GM19099 (cell line): ENCODE data around the gene LIPC.

Experiments used
- POLR2A ChIP-seq: IDR thresholded peaks from 3 replicates; pipeline ENCODE4 v1.6.1; 2011; ENCODE audit warnings: low read depth; ENCODE audit not compliant: insufficient read length; ENCODE audit errors: extremely low read depth

Gene LIPC

GRCh38 chr15:58593870-58594269 lies 162.1 kb downstream of the LIPC start:
- TF ChIP-seq POLR2A, result no peak

DNA sequence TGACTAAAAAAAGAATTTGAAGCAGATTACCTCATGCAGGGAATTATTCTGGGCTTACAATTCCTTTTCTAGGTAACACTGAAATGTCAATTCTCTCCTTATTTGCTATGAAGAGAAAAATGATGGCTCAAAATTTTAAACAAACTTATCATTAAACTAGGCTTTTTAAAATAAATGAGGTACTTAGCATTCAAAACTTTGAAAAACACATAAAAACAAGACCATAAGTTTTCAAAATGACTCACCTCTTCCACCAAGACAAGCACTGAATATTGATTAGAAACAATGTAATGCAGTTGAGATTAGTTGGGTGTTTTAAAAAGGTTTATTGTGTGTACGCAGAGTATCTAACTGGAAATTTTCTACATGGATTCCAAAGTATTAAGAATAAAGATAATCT lies 163.1 kb downstream of the LIPC start:
- no peak for TF ChIP-seq POLR2A

DNA sequence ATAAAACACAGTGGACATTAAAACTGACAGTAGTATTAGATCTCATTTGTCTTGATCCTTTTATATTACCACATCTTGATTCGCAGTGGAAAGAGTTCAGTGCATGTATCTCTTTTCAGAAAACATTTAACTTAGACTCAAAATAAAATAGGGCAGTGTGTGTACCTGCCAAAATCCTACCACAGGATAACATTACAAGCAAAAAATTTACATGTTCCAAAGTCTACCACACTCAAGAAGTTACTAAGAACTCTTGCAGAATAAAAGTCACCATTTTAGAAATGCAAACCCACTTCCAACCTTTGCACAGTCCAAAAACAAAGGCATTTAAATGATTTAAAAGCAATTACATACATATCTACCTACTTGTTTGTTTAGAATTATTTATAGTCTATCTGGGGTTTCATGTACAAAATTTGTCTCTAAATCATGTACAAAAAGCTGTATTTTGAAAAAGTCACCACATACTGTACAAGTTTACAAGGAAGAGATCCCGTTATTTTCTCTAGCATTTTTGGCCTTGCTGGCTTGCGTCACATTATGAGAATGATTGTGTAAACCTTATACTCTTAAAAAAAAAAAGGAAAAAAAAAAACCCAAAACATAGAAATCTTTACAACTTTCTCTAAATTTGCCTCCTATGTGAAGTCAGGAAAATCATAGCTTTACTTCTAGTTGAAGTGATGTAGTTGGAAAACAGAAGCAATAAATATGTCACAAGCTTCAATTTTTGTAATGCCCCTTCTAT lies 163.9 kb downstream of the LIPC start:
- TF ChIP-seq POLR2A, result no peak

GRCh38 chr15:58597943-58598828 lies 166.4 kb downstream of the LIPC start:
- TF ChIP-seq POLR2A, result no peak

DNA sequence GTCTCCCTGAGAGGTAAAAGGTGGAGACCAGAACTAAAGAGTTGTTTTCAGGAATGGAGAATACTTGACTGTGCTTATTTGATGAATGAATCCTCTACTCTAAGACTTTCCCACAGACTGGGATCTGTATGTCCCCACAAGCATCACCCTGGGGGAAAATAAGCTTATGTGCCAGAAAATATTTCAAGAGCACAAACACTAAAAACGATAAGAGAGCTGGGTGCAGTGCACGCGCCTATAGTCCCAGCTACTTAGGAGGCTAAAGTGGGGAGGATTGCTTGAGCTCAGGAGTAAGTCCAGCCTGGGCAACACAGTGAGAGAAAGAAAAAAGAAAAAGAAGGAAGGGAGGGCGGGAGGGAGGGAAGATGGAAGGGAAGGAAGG lies 167.0 kb downstream of the LIPC start:
- TF ChIP-seq POLR2A, result no peak

GRCh38 chr15:58602823-58603222 lies 171.0 kb downstream of the LIPC start:
- TF ChIP-seq POLR2A, result no peak

DNA sequence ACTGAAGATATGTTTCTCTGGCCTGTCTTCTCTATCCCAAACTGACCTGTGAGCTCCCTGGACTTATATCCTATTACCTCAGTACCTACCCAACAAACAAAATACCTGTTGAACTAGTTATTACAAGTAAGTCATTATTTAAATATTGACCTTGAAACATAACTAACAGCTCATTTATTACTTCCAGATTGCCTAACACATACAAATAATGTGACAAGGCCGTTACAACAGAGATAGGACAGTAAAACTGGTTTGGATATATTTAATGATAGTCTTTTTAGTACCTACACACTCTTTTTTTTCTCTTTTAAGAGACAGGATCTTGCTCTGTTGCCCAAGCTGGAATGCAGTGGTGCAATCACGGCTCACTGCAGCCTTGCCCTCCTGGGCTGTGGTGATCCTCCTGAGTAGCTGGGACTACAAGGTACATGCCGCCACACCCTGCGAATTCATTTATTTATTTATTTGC lies 172.7 kb downstream of the LIPC start:
- TF ChIP-seq POLR2A, result no peak

GRCh38 chr15:58605931-58606530 lies 174.2 kb downstream of the LIPC start:
- no peak for TF ChIP-seq POLR2A

DNA sequence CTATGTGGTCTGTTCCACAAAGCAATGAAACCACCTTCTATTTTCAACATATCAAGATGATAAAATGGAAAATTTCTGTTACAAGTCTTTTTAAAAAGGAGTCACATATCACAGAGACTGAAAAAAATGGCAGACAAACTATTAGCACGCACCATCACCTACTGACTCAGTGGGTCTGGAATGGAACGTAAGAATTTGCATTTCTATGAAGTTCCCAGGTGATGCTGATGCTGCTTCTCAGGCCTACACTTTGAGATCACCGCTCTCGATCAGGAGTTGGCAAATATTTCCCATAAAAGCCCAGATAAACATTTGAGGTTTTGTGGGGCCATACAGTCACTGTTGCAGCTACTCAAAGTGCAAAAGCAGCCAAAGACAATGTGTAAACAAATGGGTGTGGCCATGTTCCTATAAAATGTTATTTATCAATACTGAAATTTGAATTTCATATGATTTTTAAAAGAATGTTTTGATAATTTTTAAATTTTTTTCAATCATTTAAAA lies 174.8 kb downstream of the LIPC start:
- no peak for TF ChIP-seq POLR2A

DNA sequence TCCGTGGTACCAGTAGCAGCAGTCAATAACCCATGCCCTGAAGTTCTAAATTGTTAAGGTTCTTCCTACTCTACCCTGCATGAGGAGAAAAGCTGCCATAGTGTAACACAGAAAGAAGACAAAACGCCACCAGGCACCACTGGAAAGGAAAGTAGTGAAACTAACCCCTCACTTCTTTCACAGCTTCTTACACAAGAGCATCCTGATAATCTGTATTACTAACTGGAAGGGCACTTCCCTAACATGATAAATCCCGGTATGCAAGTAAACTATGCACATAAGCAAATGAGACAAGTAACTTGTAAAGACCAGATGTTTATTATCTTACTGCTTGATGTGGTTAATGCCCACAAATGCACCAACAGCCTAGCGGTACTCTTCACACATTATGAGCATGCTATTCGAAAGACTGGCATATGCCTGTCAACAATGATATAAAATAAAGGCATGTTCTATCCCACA lies 176.4 kb downstream of the LIPC start:
- no peak for TF ChIP-seq POLR2A

GRCh38 chr15:58608711-58609110 lies 176.9 kb downstream of the LIPC start:
- TF ChIP-seq POLR2A, result no peak

GRCh38 chr15:58611731-58612676 lies 180.2 kb downstream of the LIPC start:
- TF ChIP-seq POLR2A, result no peak

GRCh38 chr15:58616171-58616570 lies 184.4 kb downstream of the LIPC start:
- no peak for TF ChIP-seq POLR2A
